ENCODE measurements around the gene FJX1. TPM values are rescaled to one million over a fixed set of nuclear protein-coding genes. Genes with fewer than 3 reads are reported as not detected.

Gene FJX1
- total RNA-seq, 2 experiments from 2014 or later, result 0.46 to 0.62 TPM

- Mint-ChIP-seq H3K27me3 (peaks cover 44% of the 10 kb centered on the region), H3K4me3 (no peak overlapping the region), H3K36me3 (no peaks in the 10 kb centered on the region), H3K4me1 (ENCODE audit: low read depth) (no peaks in the 10 kb centered on the region), H3K27ac (no peak overlapping the region), H3K9me3 (no peaks in the 10 kb centered on the region)
- no peak for DNase-seq
- CTCF ChIA-PET, result interaction anchor here (0.9 to 1.6 kb wide), 3 partner anchors 90 to 648 kb away, joined by 3 to 7 read pairs (median 3); no protein-coding TSS in a partner anchor
- intact Hi-C loops (cut with micrococcal nuclease), result loop anchor here (10.0 kb wide), 1 partner anchor 894 kb away; no protein-coding TSS in a partner anchor
- POLR2A ChIA-PET, result no interaction called here
Measured at GRCh38 chr11:35610631-35611030, 7.6 kb upstream of the FJX1 start.

GRCh38 chr11:35611741-35612140 lies 6.5 kb upstream of the FJX1 start:
- Mint-ChIP-seq H3K27ac (no peak overlapping the region), H3K27me3 (peaks cover 41% of the 10 kb centered on the region), H3K4me1 (ENCODE audit: low read depth) (no peaks in the 10 kb centered on the region), H3K36me3 (no peaks in the 10 kb centered on the region), H3K4me3 (no peak overlapping the region), H3K9me3 (no peaks in the 10 kb centered on the region)
- DNase-seq, result no peak
- POLR2A ChIA-PET, result interaction anchor here (0.6 kb wide), 1 partner anchor 211 kb away, joined by 3 read pairs; no protein-coding TSS in a partner anchor
- intact Hi-C loops (cut with micrococcal nuclease), result loop anchor here (10.0 kb wide), 1 partner anchor 893 kb away; no protein-coding TSS in a partner anchor
- CTCF ChIA-PET, result interaction anchor here (1.3 to 5.5 kb wide), 3 partner anchors 210 to 654 kb away, joined by 3 to 52 read pairs (median 7); no protein-coding TSS in a partner anchor

GRCh38 chr11:35614939-35615569 lies 3.2 kb upstream of the FJX1 start:
- Mint-ChIP-seq H3K9me3 (no peaks in the 10 kb centered on the region), H3K4me3 (no peak overlapping the region), H3K36me3 (no peaks in the 10 kb centered on the region), H3K4me1 (ENCODE audit: low read depth) (peaks cover 12% of the 10 kb centered on the region), H3K27ac (no peak overlapping the region), H3K27me3 (peaks cover 54% of the 10 kb centered on the region)
- DNase-seq, result no peak
- CTCF ChIA-PET, result interaction anchor here (0.7 to 5.5 kb wide), 16 partner anchors 9 to 659 kb away, joined by 3 to 52 read pairs (median 4); no protein-coding TSS in a partner anchor
- intact Hi-C loops (cut with micrococcal nuclease), result loop anchor here (5.0 to 10.0 kb wide), 2 partner anchors 437 to 890 kb away; no protein-coding TSS in a partner anchor
- POLR2A ChIA-PET, result no interaction called here

- ChIA-PET POLR2A (no interaction called here), CTCF (interaction anchor here (0.7 to 5.5 kb wide), 23 partner anchors 9 to 877 kb away, joined by 3 to 52 read pairs (median 3); no protein-coding TSS in a partner anchor)
- H3K4me3 Mint-ChIP-seq, result no peak overlapping the region
- H3K27me3 Mint-ChIP-seq, result peaks cover 54% of the 10 kb centered on the region
- H3K9me3 Mint-ChIP-seq, result no peaks in the 10 kb centered on the region
- DNase-seq, result no peak
- intact Hi-C loops (cut with micrococcal nuclease), result loop anchor here (1.0 to 10.0 kb wide), 7 partner anchors 205 to 1131 kb away; no protein-coding TSS in a partner anchor
- no peaks in the 10 kb centered on the region for H3K36me3 Mint-ChIP-seq
- peaks cover 12% of the 10 kb centered on the region for H3K4me1 Mint-ChIP-seq (ENCODE audit: low read depth)
- H3K27ac Mint-ChIP-seq, result no peak overlapping the region
Measured at GRCh38 chr11:35615921-35616900, 2.0 kb upstream of the FJX1 start.

GRCh38 chr11:35617316-35617686 lies 959 bp upstream of the FJX1 start:
- Mint-ChIP-seq H3K36me3 (no peaks in the 10 kb centered on the region), H3K4me1 (ENCODE audit: low read depth) (peaks cover 12% of the 10 kb centered on the region), H3K4me3 (peak overlapping the region; percentile 58), H3K27me3 (peaks cover 57% of the 10 kb centered on the region), H3K27ac (no peak overlapping the region), H3K9me3 (no peaks in the 10 kb centered on the region)
- no peak for DNase-seq
- ChIA-PET CTCF (interaction anchor here (0.7 to 3.5 kb wide), 5 partner anchors 20 to 649 kb away, joined by 3 to 19 read pairs (median 3); no protein-coding TSS in a partner anchor), POLR2A (no interaction called here)
- intact Hi-C loops (cut with micrococcal nuclease), result loop anchor here (2.0 to 10.0 kb wide), 3 partner anchors 435 to 1130 kb away; no protein-coding TSS in a partner anchor

GRCh38 chr11:35618497-35619115 lies 346 bp downstream of the FJX1 start:
- Mint-ChIP-seq H3K4me3 (peak overlapping the region; percentile 37), H3K36me3 (no peaks in the 10 kb centered on the region), H3K9me3 (no peaks in the 10 kb centered on the region), H3K27me3 (peaks cover 58% of the 10 kb centered on the region), H3K27ac (no peak overlapping the region), H3K4me1 (ENCODE audit: low read depth) (peaks cover 12% of the 10 kb centered on the region)
- POLR2A ChIA-PET, result interaction anchor here (0.8 kb wide), 1 partner anchor 40 kb away, joined by 3 read pairs; no protein-coding TSS in a partner anchor
- CTCF ChIA-PET, result interaction anchor here (0.6 to 3.5 kb wide), 6 partner anchors 14 to 860 kb away, joined by 3 to 19 read pairs (median 5); no protein-coding TSS in a partner anchor
- peak; percentile 27 for DNase-seq
- intact Hi-C loops (cut with micrococcal nuclease), result loop anchor here (1.0 to 10.0 kb wide), 3 partner anchors 44 to 886 kb away; partner anchors contain the start of gene TRIM44

GRCh38 chr11:35619116-35619854 lies 1.0 kb downstream of the FJX1 start:
- H3K36me3 Mint-ChIP-seq, result no peaks in the 10 kb centered on the region
- peak overlapping the region; percentile 49 for H3K4me3 Mint-ChIP-seq
- H3K27me3 Mint-ChIP-seq, result peaks cover 54% of the 10 kb centered on the region
- ChIA-PET CTCF (interaction anchor here (2.2 to 3.5 kb wide), 3 partner anchors 203 to 647 kb away, joined by 6 to 19 read pairs (median 14); no protein-coding TSS in a partner anchor), POLR2A (interaction anchor here (0.8 kb wide), 1 partner anchor 40 kb away, joined by 3 read pairs; no protein-coding TSS in a partner anchor)
- H3K27ac Mint-ChIP-seq, result no peak overlapping the region
- H3K9me3 Mint-ChIP-seq, result no peaks in the 10 kb centered on the region
- intact Hi-C loops (cut with micrococcal nuclease), result loop anchor here (1.0 to 10.0 kb wide), 3 partner anchors 43 to 886 kb away; partner anchors contain the start of gene TRIM44
- peaks cover 12% of the 10 kb centered on the region for H3K4me1 Mint-ChIP-seq (ENCODE audit: low read depth)
- DNase-seq, result peak; percentile 28

- H3K4me1 Mint-ChIP-seq (ENCODE audit: low read depth), result peaks cover 12% of the 10 kb centered on the region
- H3K4me3 Mint-ChIP-seq, result peak overlapping the region; percentile 49
- DNase-seq, result no peak
- POLR2A ChIA-PET, result no interaction called here
- peaks cover 53% of the 10 kb centered on the region for H3K27me3 Mint-ChIP-seq
- no peaks in the 10 kb centered on the region for H3K36me3 Mint-ChIP-seq
- intact Hi-C loops (cut with micrococcal nuclease), result loop anchor here (1.0 to 10.0 kb wide), 3 partner anchors 42 to 885 kb away; partner anchors contain the start of gene TRIM44
- no peak overlapping the region for H3K27ac Mint-ChIP-seq
- no peaks in the 10 kb centered on the region for H3K9me3 Mint-ChIP-seq
- CTCF ChIA-PET, result interaction anchor here (2.2 to 3.5 kb wide), 3 partner anchors 202 to 647 kb away, joined by 6 to 19 read pairs (median 14); no protein-coding TSS in a partner anchor
Measured at GRCh38 chr11:35619855-35620640, 1.8 kb downstream of the FJX1 start.

GRCh38 chr11:35620795-35621194 lies 2.5 kb downstream of the FJX1 start:
- H3K4me3 Mint-ChIP-seq, result no peak overlapping the region
- DNase-seq, result no peak
- intact Hi-C loops (cut with micrococcal nuclease), result no loop called here
- H3K27ac Mint-ChIP-seq, result no peak overlapping the region
- H3K27me3 Mint-ChIP-seq, result peaks cover 53% of the 10 kb centered on the region
- H3K4me1 Mint-ChIP-seq (ENCODE audit: low read depth), result peaks cover 12% of the 10 kb centered on the region
- CTCF ChIA-PET, result interaction anchor here (2.2 to 3.5 kb wide), 3 partner anchors 201 to 646 kb away, joined by 6 to 19 read pairs (median 14); no protein-coding TSS in a partner anchor
- H3K36me3 Mint-ChIP-seq, result no peaks in the 10 kb centered on the region
- POLR2A ChIA-PET, result no interaction called here
- H3K9me3 Mint-ChIP-seq, result no peaks in the 10 kb centered on the region

- Mint-ChIP-seq H3K4me1 (ENCODE audit: low read depth) (peaks cover 12% of the 10 kb centered on the region), H3K27ac (no peak overlapping the region), H3K27me3 (peaks cover 58% of the 10 kb centered on the region), H3K9me3 (no peaks in the 10 kb centered on the region), H3K36me3 (no peaks in the 10 kb centered on the region), H3K4me3 (no peak overlapping the region)
- intact Hi-C loops (cut with micrococcal nuclease), result no loop called here
- ChIA-PET POLR2A (no interaction called here), CTCF (interaction anchor here (3.5 kb wide), 1 partner anchor 201 kb away, joined by 14 read pairs; no protein-coding TSS in a partner anchor)
- DNase-seq, result no peak
Measured at GRCh38 chr11:35621620-35622019, 3.4 kb downstream of the FJX1 start.

Measured in activated CD4-positive, alpha-beta memory T cell treated with anti-CD3 and anti-CD28 coated beads for 36 hours (primary cell).